K562 (cell line): Measurements from ENCODE around the gene CDC6. TPM values are rescaled to one million over a fixed set of nuclear protein-coding genes. Genes with fewer than 3 reads are reported as not detected.

Source experiments
- ATAC-seq: fragments of 200-7000 bp; cut with Tn5 transposase; 3 replicates; pipeline ENCODE4 v1.9.1; 2020; ENCODE audit warnings: moderate library complexity
- BruUV-seq: library from RNA; stranded (reverse); fragments of 400-500 nt; replicated peaks from 2 replicates; lab custom pipeline; 2021; lab: Mats Ljungman, UMichigan
- CTCF ChIA-PET: fragments of 300-600 bp; formaldehyde crosslinking; extraction: SDS; loops from one replicate; lab custom pipeline; 2021; ENCODE audit warnings: low intra/inter-chr PET ratio; lab: Yijun Ruan, JAX
- POLR2A ChIA-PET: fragments of 300-600, 350-650 bp; sonication (Branson Sonifier 250); formaldehyde crosslinking; extraction: SDS; loops from one replicate; lab custom pipeline; 2021; ENCODE audit warnings: antibody characterized with exemption, inconsistent platforms; lab: Yijun Ruan, JAX
- DNase-seq, 4 experiments: peaks; one replicate each; pipeline versions ENCODE4 v3.0.0 to v3.0.0-alpha.2; 2011 to 2018; ENCODE audit warnings: low spot score in 3 of 4, mixed read lengths in 3 of 4; ENCODE audit errors: extremely low read depth in 1 of 4
- FAIRE-seq: peaks from 2 replicates; lab custom pipeline; 2011; peaks lifted over from hg19 to GRCh38; lab: Jason Lieb, UNC
- H2AFZ ChIP-seq: 2 replicates; pipeline ENCODE4 v1.6.0; 2011; ENCODE audit warnings: low read depth, low read length, control low read depth, inconsistent platforms
- H3K27ac ChIP-seq: fragments of 200-600 bp; 3 replicates; pipeline ENCODE4 v1.8.0; 2011; ENCODE audit warnings: low read depth, mild to moderate bottlenecking, control low read depth, inconsistent platforms, low read length, moderate library complexity, mixed read lengths; ENCODE audit errors: extremely low read depth
- H3K27me3 ChIP-seq, 2 experiments: fragments of 300-600 bp in 1 of 2; 2 replicates in 1 of 2; 3 replicates in 1 of 2; pipeline versions ENCODE4 v1.6.0 to v1.8.0; 2011; ENCODE audit warnings: inconsistent platforms in 2 of 2, low read length in 2 of 2, mild to moderate bottlenecking in 1 of 2, mixed read lengths in 1 of 2, moderate library complexity in 1 of 2; ENCODE audit not compliant: control insufficient read depth in 2 of 2, insufficient read depth in 2 of 2
- H3K36me3 ChIP-seq: fragments of 300-600 bp; 3 replicates; pipeline ENCODE4 v1.8.0; 2011; ENCODE audit warnings: mild to moderate bottlenecking, low read length, inconsistent platforms; ENCODE audit not compliant: control insufficient read depth, insufficient read depth
- H3K4me1 ChIP-seq, 2 experiments: fragments of 200-600 bp in 1 of 2; replicated peaks in 1 of 2; 2 replicates in 1 of 2; 3 replicates in 1 of 2; pipeline versions ENCODE4 v1.5.1 to v1.8.0; 2011; ENCODE audit warnings: inconsistent platforms in 2 of 2, low read length in 2 of 2, mild to moderate bottlenecking in 1 of 2, mixed read lengths in 1 of 2, moderate library complexity in 1 of 2; ENCODE audit not compliant: control insufficient read depth in 2 of 2, insufficient read depth in 2 of 2
- H3K4me2 ChIP-seq: 2 replicates; pipeline ENCODE4 v1.6.1; 2011; ENCODE audit warnings: low read length, control low read depth, inconsistent platforms, mixed read lengths; ENCODE audit not compliant: insufficient read depth
- H3K4me3 ChIP-seq: fragments of 200-600 bp; sonication (generic), shearing (Covaris generic); 2 replicates; pipeline ENCODE4 v1.5.1; 2016; ENCODE audit warnings: control low read depth, inconsistent platforms
- H3K79me2 ChIP-seq: fragments of 200-600 bp; 3 replicates; pipeline ENCODE4 v1.8.0; 2011; ENCODE audit warnings: low read length, inconsistent platforms; ENCODE audit not compliant: control insufficient read depth, insufficient read depth
- H3K9ac ChIP-seq, 2 experiments: 2 replicates each; pipeline versions ENCODE4 v1.6.0 to v1.6.1; 2011; ENCODE audit warnings: low read depth in 2 of 2, low read length in 2 of 2, control low read depth in 1 of 2, inconsistent platforms in 1 of 2, mild to moderate bottlenecking in 1 of 2, mixed read lengths in 1 of 2; ENCODE audit not compliant: insufficient read depth in 1 of 2
- H3K9me1 ChIP-seq: one replicate; pipeline ENCODE4 v1.6.0; 2011; ENCODE audit warnings: inconsistent platforms, mild to moderate bottlenecking, low read length, moderate library complexity; ENCODE audit not compliant: control insufficient read depth, insufficient read depth
- H3K9me3 ChIP-seq: replicated peaks from 2 replicates; pipeline ENCODE4 v1.5.1; 2011; ENCODE audit warnings: low read depth, low read length, inconsistent platforms; ENCODE audit not compliant: control insufficient read depth, insufficient read depth
- H4K20me1 ChIP-seq: replicated peaks from 2 replicates; pipeline ENCODE4 v1.6.1; 2011; ENCODE audit warnings: low read length, inconsistent platforms, mixed read lengths; ENCODE audit not compliant: control insufficient read depth, insufficient read depth
- BHLHE40 ChIP-seq: IDR thresholded peaks from 2 replicates; pipeline ENCODE4 v1.6.1; 2011; ENCODE audit warnings: low read length, improper control_type of control experiment
- CXXC5 ChIP-seq: fragments of 250-450 bp; sonication (Bioruptor Pico); IDR thresholded peaks from 2 replicates; pipeline ENCODE4 v1.8.0; 2022; ENCODE audit warnings: inconsistent platforms, mild to moderate bottlenecking, moderate library complexity
- KDM1A ChIP-seq, 2 experiments: fragments of 450-650 bp; IDR thresholded peaks; 2 replicates each; pipeline ENCODE4 v1.6.1; 2016; ENCODE audit warnings: mild to moderate bottlenecking in 2 of 2
- MAZ ChIP-seq, 2 experiments: fragments of 450-650 bp in 1 of 2; sonication (generic) in 1 of 2; formaldehyde crosslinking; IDR thresholded peaks in 1 of 2; conservative IDR thresholded peaks in 1 of 2; 2 replicates each; pipeline versions ENCODE4 v1.4.0 to v1.5.0; 2020; ENCODE audit warnings: mild to moderate bottlenecking in 1 of 2, missing genetic modification reagents in 1 of 2
- MYBL2 ChIP-seq, 2 experiments: fragments of 450-650 bp in 1 of 2; sonication (generic) in 1 of 2; formaldehyde crosslinking in 1 of 2; IDR thresholded peaks; 2 replicates each; pipeline versions ENCODE4 v1.6.1 to v1.8.1; 2017 to 2022; ENCODE audit warnings: borderline replicate concordance in 1 of 2, inconsistent platforms in 1 of 2, low read depth in 1 of 2, mild to moderate bottlenecking in 1 of 2, missing genetic modification reagents in 1 of 2, moderate library complexity in 1 of 2
- NR1H2 ChIP-seq: sonication (generic); formaldehyde crosslinking; IDR thresholded peaks from 2 replicates; pipeline ENCODE4 v1.4.0; 2020; ENCODE audit warnings: mild to moderate bottlenecking, missing genetic modification reagents
- PTBP1 ChIP-seq: fragments of 200-400 bp; formaldehyde crosslinking; IDR thresholded peaks from 2 replicates; pipeline ENCODE4 v1.6.1; 2017; ENCODE audit warnings: low read depth, low read length
- RAD21 ChIP-seq, 2 experiments: fragments of 250-450 bp in 1 of 2; fragments of 450-650 bp in 1 of 2; sonication (Bioruptor Pico) in 1 of 2; formaldehyde crosslinking in 1 of 2; IDR thresholded peaks in 1 of 2; conservative IDR thresholded peaks in 1 of 2; 2 replicates each; pipeline versions ENCODE4 v1.4.0 to v1.8.0; 2020 to 2022; ENCODE audit warnings: mild to moderate bottlenecking in 2 of 2, moderate library complexity in 1 of 2
- SETDB1 ChIP-seq: IDR thresholded peaks from one replicate; pipeline ENCODE4 v1.6.1; 2012; ENCODE audit warnings: low read length, control low read depth, inconsistent platforms
- SPI1 ChIP-seq: IDR thresholded peaks from 2 replicates; pipeline ENCODE4 v1.6.1; 2011; ENCODE audit warnings: low read depth, low read length, control low read depth, borderline replicate concordance
- SREBF1 ChIP-seq: fragments of 150-350 bp; IDR thresholded peaks from 2 replicates; pipeline ENCODE4 v1.6.1; 2014; ENCODE audit warnings: antibody characterized with exemption, low read depth, low read length, borderline replicate concordance
- WGBS: fragments of 100-300 bp; shearing (Covaris generic); methylation state at CpG from one replicate; pipeline ENCODE4 v1.1.6; 2016; ENCODE audit warnings: low coverage, mixed read lengths; ENCODE audit not compliant: insufficient coverage; ENCODE audit errors: missing lambda C conversion rate; 5-methylcytosine and 5-hydroxymethylcytosine counted together
- in situ Hi-C: fragments of 300-500 bp; cut with MboI; formaldehyde crosslinking; loops from 4 replicates; pipeline ENCODE4 v1.15.0; 2018; ENCODE audit warnings: inconsistent platforms, mixed read lengths
- intact Hi-C: fragments of 100-400 bp; cut with micrococcal nuclease; formaldehyde crosslinking; loops from 2 replicates; pipeline ENCODE4 v1.14.2; 2022
- polyA plus RNA-seq, 8 experiments: library from polyadenylated mRNA; depleted of rRNA in 4 of 8; stranded (reverse) in 5 of 8; unstranded in 3 of 8; fragments of >200 nt; fragmentation: Nextera tagmentation in 2 of 8; fragmentation: Illumina TruSeq in 1 of 8; extraction: Ambion mirVana in 2 of 8; extraction: Trizol in 1 of 8; gene quantifications; 2 replicates each; pipeline versions ENCODE4 v1.2.1 to v1.2.3, GENCODE V29; 2011 to 2014; ENCODE audit warnings: inconsistent platforms in 1 of 8, missing spikeins in 1 of 8
- total RNA-seq, 7 experiments: library from RNA; depleted of rRNA in 6 of 7; stranded (reverse); fragments of >200 nt in 6 of 7; fragmentation: Illumina TruSeq in 2 of 7; extraction: Trizol in 2 of 7; gene quantifications; 2 replicates each; pipeline versions ENCODE4 v1.2.1 to v1.2.3, GENCODE V29; 2011 to 2021; ENCODE audit warnings: low replicate concordance in 1 of 7
- TF ChIP-seq, protein P1 (sequence below): fragments of 250-450 bp; sonication (Bioruptor Pico); IDR thresholded peaks from 2 replicates; pipeline ENCODE4 v1.8.0; 2022; ENCODE audit warnings: inconsistent platforms
- TF ChIP-seq, protein P2 (sequence below), 3 experiments: fragments of 200-800 bp in 1 of 3; sonication (Bioruptor generic) in 1 of 3; sonication (generic) in 1 of 3; formaldehyde crosslinking in 1 of 3; IDR thresholded peaks; 2 replicates each; pipeline versions ENCODE4 v1.6.1 to v1.8.0; 2016 to 2022; ENCODE audit warnings: mild to moderate bottlenecking in 2 of 3, missing compliant biosample characterization in 2 of 3, missing genetic modification characterization in 2 of 3, missing genetic modification reagents in 1 of 3
- TF ChIP-seq, protein P3 (sequence below): fragments of 200-800 bp; sonication (Bioruptor generic); IDR thresholded peaks from 2 replicates; pipeline ENCODE4 v1.6.1; 2017; ENCODE audit warnings: missing genetic modification characterization, missing compliant biosample characterization

CDC6 gene
- total and polyA plus RNA-seq, 9 of the 15 experiments (the other 6 are each of a cell fraction or from before 2014, with no cell fraction given) = 29.6 to 141 (median 106) TPM

DNA sequence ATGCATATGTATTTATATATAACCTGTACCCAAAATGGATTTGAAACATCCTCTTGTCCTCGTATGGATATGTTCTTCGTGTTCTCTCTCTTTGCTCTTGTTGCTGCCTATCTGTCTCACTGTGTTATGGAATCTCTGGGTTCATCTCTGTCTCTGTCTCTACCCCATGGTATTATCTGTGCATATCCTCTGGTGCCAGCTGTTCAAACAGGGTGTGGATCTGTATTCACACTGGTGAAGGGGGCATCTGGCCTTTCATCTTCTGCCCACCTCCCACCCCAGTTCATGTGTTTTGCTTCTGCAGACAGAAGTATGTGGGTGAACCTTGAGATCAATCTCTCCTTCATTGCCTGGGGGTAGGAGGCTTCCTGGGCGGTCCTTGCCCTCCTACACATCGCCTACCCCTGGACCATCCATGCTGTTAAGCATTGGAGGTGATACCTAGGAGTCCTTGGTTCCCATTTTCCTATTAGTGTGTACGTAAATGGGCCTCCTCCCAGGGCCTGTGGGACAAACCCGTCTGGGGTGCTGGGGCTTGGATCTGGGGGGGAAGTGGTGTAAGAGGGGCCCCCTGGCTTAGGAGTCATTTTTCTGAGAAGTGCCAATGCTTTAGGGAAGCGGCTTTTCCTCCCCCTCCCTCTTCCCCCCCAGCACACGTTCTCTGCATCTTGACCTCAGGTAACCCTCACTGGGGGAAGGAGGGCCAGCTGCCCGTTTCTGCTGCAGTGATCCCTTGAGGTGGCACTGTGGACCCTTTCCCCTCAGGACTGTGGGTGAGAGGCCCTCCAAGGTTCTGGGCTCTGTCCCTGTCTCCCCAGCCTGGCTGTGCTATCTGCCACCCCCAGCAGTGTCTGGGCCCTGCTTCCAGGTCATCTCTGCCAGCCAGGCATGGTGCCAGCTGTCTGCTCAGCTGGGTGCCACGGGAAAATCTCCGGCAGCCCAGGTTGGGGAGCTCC, 42.4 kb downstream of the CDC6 start:
- Histone ChIP-seq H2AFZ (no peak overlapping the region), H3K27me3 (no peaks in the 10 kb centered on the region), H3K4me3 (no peak overlapping the region), H3K9me1 (no peaks in the 10 kb centered on the region), H3K4me1 (peaks cover 15 to 54% of the 10 kb centered on the region in 2 experiments), H3K9ac (peak overlapping the region in 1 of 2 experiments; percentile 78; a peak in 2 of 4 replicates), H3K79me2 (peaks cover 47% of the 10 kb centered on the region), H3K36me3 (peaks cover 24% of the 10 kb centered on the region; the same call in 1 of the 3 replicates), H4K20me1 (peaks cover 7% of the 10 kb centered on the region), H3K27ac (no peak overlapping the region), H3K4me2 (no peak overlapping the region), H3K9me3 (no peaks in the 10 kb centered on the region)
- in situ Hi-C loops = no loop called here
- no TSS peak for BruUV-seq
- ATAC-seq (no peak), DNase-seq (peak in 2 of 4 experiments; percentile 40 to 48), FAIRE-seq (no peak)
- intact Hi-C loops = no loop called here
- CTCF ChIA-PET = no interaction called here
- POLR2A ChIA-PET = interaction anchor here (0.6 to 1.7 kb wide), 6 partner anchors 9 to 174 kb away, joined by 3 to 5 read pairs (median 4); partner anchors contain the start of gene RARA
- 49% methylated on average over 8 of the region's 11 CpGs for WGBS
- TF ChIP-seq, protein P1, sequence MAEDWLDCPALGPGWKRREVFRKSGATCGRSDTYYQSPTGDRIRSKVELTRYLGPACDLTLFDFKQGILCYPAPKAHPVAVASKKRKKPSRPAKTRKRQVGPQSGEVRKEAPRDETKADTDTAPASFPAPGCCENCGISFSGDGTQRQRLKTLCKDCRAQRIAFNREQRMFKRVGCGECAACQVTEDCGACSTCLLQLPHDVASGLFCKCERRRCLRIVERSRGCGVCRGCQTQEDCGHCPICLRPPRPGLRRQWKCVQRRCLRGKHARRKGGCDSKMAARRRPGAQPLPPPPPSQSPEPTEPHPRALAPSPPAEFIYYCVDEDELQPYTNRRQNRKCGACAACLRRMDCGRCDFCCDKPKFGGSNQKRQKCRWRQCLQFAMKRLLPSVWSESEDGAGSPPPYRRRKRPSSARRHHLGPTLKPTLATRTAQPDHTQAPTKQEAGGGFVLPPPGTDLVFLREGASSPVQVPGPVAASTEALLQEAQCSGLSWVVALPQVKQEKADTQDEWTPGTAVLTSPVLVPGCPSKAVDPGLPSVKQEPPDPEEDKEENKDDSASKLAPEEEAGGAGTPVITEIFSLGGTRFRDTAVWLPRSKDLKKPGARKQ (CRISPR knock-in tag) = no peak
- TF ChIP-seq RAD21 (CRISPR knock-in tag; conservative IDR thresholded peaks at IDR 0.05 in 1 of 2, IDR thresholded peaks at IDR 0.05 in 1 of 2) (no peak), MAZ (CRISPR knock-in tag; conservative IDR thresholded peaks at IDR 0.05 in 1 of 2, IDR thresholded peaks at IDR 0.05 in 1 of 2) (no peak), SETDB1 (no peak), BHLHE40 (peak; percentile 41; the same call in 1 of the 2 replicates), PTBP1 (no peak), MYBL2 (IDR thresholded peaks at IDR 0.05; ENCODE audit: low read depth) (no peak), MYBL2 (CRISPR knock-in tag; IDR thresholded peaks at IDR 0.05; ENCODE audit: borderline replicate concordance) (no peak), SREBF1 (no peak), KDM1A (IDR thresholded peaks at IDR 0.05) (no peak), NR1H2 (CRISPR knock-in tag) (peak; percentile 67; the same call in 1 of the 2 replicates), SPI1 (peak; percentile 44; the same call in 1 of the 2 replicates), CXXC5 (CRISPR knock-in tag) (0 out of 2 replicates have a peak, but pooled peaks have one; percentile 11)
- TF ChIP-seq, protein P2, sequence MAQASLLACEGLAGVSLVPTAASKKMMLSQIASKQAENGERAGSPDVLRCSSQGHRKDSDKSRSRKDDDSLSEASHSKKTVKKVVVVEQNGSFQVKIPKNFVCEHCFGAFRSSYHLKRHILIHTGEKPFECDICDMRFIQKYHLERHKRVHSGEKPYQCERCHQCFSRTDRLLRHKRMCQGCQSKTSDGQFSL (CRISPR knock-in tag; IDR thresholded peaks at IDR 0.05) = 0 out of 2 replicates have a peak, but pooled peaks have one; percentile 37
- TF ChIP-seq, protein P2 (tag; IDR thresholded peaks at IDR 0.05) = no peak
- TF ChIP-seq, protein P3, sequence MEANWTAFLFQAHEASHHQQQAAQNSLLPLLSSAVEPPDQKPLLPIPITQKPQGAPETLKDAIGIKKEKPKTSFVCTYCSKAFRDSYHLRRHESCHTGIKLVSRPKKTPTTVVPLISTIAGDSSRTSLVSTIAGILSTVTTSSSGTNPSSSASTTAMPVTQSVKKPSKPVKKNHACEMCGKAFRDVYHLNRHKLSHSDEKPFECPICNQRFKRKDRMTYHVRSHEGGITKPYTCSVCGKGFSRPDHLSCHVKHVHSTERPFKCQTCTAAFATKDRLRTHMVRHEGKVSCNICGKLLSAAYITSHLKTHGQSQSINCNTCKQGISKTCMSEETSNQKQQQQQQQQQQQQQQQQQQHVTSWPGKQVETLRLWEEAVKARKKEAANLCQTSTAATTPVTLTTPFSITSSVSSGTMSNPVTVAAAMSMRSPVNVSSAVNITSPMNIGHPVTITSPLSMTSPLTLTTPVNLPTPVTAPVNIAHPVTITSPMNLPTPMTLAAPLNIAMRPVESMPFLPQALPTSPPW (CRISPR knock-in tag) = peak; percentile 81
